ENCODE results near the gene PIK3C2G.

PIK3C2G gene

GRCh38 chr12:18424857-18425256 lies 163.5 kb downstream of the PIK3C2G start:
- TF ChIP-seq CTBP1 (IDR thresholded peaks at IDR 0.05; ENCODE audit: borderline replicate concordance) (no peak), NFRKB (IDR thresholded peaks at IDR 0.05) (no peak), L3MBTL2 (conservative IDR thresholded peaks at IDR 0.05) (no peak), BHLHE40 (IDR thresholded peaks at IDR 0.05; ENCODE audit: borderline replicate concordance) (no peak), ARNT (IDR thresholded peaks at IDR 0.05) (no peak), ZNF384 (IDR thresholded peaks at IDR 0.05) (no peak), TARDBP (IDR thresholded peaks at IDR 0.05) (no peak), HDGF (IDR thresholded peaks at IDR 0.05; ENCODE audit: borderline replicate concordance) (no peak), FOXA1 (IDR thresholded peaks at IDR 0.05) (no peak), LEF1 (IDR thresholded peaks at IDR 0.05; ENCODE audit: borderline replicate concordance) (no peak), SUZ12 (IDR thresholded peaks at IDR 0.05) (no peak), PKNOX1 (IDR thresholded peaks at IDR 0.05) (no peak), FOXM1 (IDR thresholded peaks at IDR 0.05; ENCODE audit: borderline replicate concordance) (no peak), SP1 (IDR thresholded peaks at IDR 0.05) (no peak)
- POLR2A ChIA-PET: no interaction called here
- CTCF ChIA-PET: no interaction called here
- DNase-seq (ENCODE audit: extremely low spot score): no peak

GRCh38 chr12:18427520-18427919 lies 166.2 kb downstream of the PIK3C2G start:
- POLR2A ChIA-PET: interaction anchor here (0.7 kb wide), 1 partner anchor 742 kb away, joined by 3 read pairs; no protein-coding TSS in a partner anchor
- DNase-seq (ENCODE audit: extremely low spot score): no peak
- CTCF ChIA-PET: no interaction called here
- TF ChIP-seq PKNOX1 (IDR thresholded peaks at IDR 0.05): 0 out of 2 replicates have a peak, but pooled peaks have one; percentile 13
- TF ChIP-seq ZNF384 (IDR thresholded peaks at IDR 0.05): no peak

GRCh38 chr12:18428416-18428815 lies 167.1 kb downstream of the PIK3C2G start:
- ChIA-PET CTCF (interaction anchor here (0.6 kb wide), 1 partner anchor 1084 kb away, joined by 3 read pairs; no protein-coding TSS in a partner anchor), POLR2A (no interaction called here)
- DNase-seq (ENCODE audit: extremely low spot score): no peak
- TF ChIP-seq NFRKB (IDR thresholded peaks at IDR 0.05): no peak
- no peak for TF ChIP-seq FOXK2 (IDR thresholded peaks at IDR 0.05)
- TF ChIP-seq CTBP1 (IDR thresholded peaks at IDR 0.05; ENCODE audit: borderline replicate concordance): no peak
- TF ChIP-seq TARDBP (IDR thresholded peaks at IDR 0.05): no peak
- no peak for TF ChIP-seq ARNT (IDR thresholded peaks at IDR 0.05)
- TF ChIP-seq L3MBTL2 (conservative IDR thresholded peaks at IDR 0.05): no peak
- TF ChIP-seq ZNF384 (IDR thresholded peaks at IDR 0.05): no peak
- no peak for TF ChIP-seq LEF1 (IDR thresholded peaks at IDR 0.05; ENCODE audit: borderline replicate concordance)
- no peak for TF ChIP-seq SP1 (IDR thresholded peaks at IDR 0.05)
- no peak for TF ChIP-seq BHLHE40 (IDR thresholded peaks at IDR 0.05; ENCODE audit: borderline replicate concordance)
- no peak for TF ChIP-seq FOXA1 (IDR thresholded peaks at IDR 0.05)
- no peak for TF ChIP-seq FOXM1 (IDR thresholded peaks at IDR 0.05; ENCODE audit: borderline replicate concordance)
- no peak for TF ChIP-seq ELF4 (IDR thresholded peaks at IDR 0.05)
- no peak for TF ChIP-seq HDGF (IDR thresholded peaks at IDR 0.05; ENCODE audit: borderline replicate concordance)
- TF ChIP-seq PKNOX1 (IDR thresholded peaks at IDR 0.05): no peak
- no peak for TF ChIP-seq SUZ12 (IDR thresholded peaks at IDR 0.05)

- CTCF ChIA-PET: no interaction called here
- no peak for DNase-seq (ENCODE audit: extremely low spot score)
- POLR2A ChIA-PET: no interaction called here
- TF ChIP-seq LEF1 (IDR thresholded peaks at IDR 0.05; ENCODE audit: borderline replicate concordance) (no peak), BHLHE40 (IDR thresholded peaks at IDR 0.05; ENCODE audit: borderline replicate concordance) (no peak), TARDBP (IDR thresholded peaks at IDR 0.05) (no peak), SP1 (IDR thresholded peaks at IDR 0.05) (no peak), NFRKB (IDR thresholded peaks at IDR 0.05) (no peak), L3MBTL2 (conservative IDR thresholded peaks at IDR 0.05) (no peak), FOXK2 (IDR thresholded peaks at IDR 0.05) (no peak), FOXA1 (IDR thresholded peaks at IDR 0.05) (no peak), PKNOX1 (IDR thresholded peaks at IDR 0.05) (no peak), ELF4 (IDR thresholded peaks at IDR 0.05) (no peak), HDGF (IDR thresholded peaks at IDR 0.05; ENCODE audit: borderline replicate concordance) (no peak), SUZ12 (IDR thresholded peaks at IDR 0.05) (no peak), FOXM1 (IDR thresholded peaks at IDR 0.05; ENCODE audit: borderline replicate concordance) (no peak), ZNF384 (IDR thresholded peaks at IDR 0.05) (no peak)
These were observed 168.0 kb downstream of the PIK3C2G start for GRCh38 chr12:18429366-18429765.

GRCh38 chr12:18430425-18431048 lies 169.2 kb downstream of the PIK3C2G start:
- ChIA-PET CTCF (interaction anchor here (0.6 to 1.3 kb wide), 6 partner anchors 24 to 810 kb away, joined by 3 to 4 read pairs (median 3); no protein-coding TSS in a partner anchor), POLR2A (no interaction called here)
- no peak for TF ChIP-seq ELF4 (IDR thresholded peaks at IDR 0.05)
- TF ChIP-seq FOXM1 (IDR thresholded peaks at IDR 0.05; ENCODE audit: borderline replicate concordance): no peak
- no peak for TF ChIP-seq L3MBTL2 (conservative IDR thresholded peaks at IDR 0.05)
- TF ChIP-seq PKNOX1 (IDR thresholded peaks at IDR 0.05): no peak
- TF ChIP-seq LEF1 (IDR thresholded peaks at IDR 0.05; ENCODE audit: borderline replicate concordance): no peak
- TF ChIP-seq ZNF384 (IDR thresholded peaks at IDR 0.05): no peak
- TF ChIP-seq TARDBP (IDR thresholded peaks at IDR 0.05): no peak
- TF ChIP-seq HDGF (IDR thresholded peaks at IDR 0.05; ENCODE audit: borderline replicate concordance): no peak
- no peak for TF ChIP-seq SUZ12 (IDR thresholded peaks at IDR 0.05)
- TF ChIP-seq CTBP1 (IDR thresholded peaks at IDR 0.05; ENCODE audit: borderline replicate concordance): no peak
- TF ChIP-seq FOXA1 (IDR thresholded peaks at IDR 0.05): no peak
- TF ChIP-seq ARNT (IDR thresholded peaks at IDR 0.05): no peak
- no peak for TF ChIP-seq NFRKB (IDR thresholded peaks at IDR 0.05)
- no peak for TF ChIP-seq BHLHE40 (IDR thresholded peaks at IDR 0.05; ENCODE audit: borderline replicate concordance)
- TF ChIP-seq SP1 (IDR thresholded peaks at IDR 0.05): no peak
- TF ChIP-seq FOXK2 (IDR thresholded peaks at IDR 0.05): no peak
- peak; percentile 59 for DNase-seq (ENCODE audit: extremely low spot score)

All from HEK293T (cell line).